Endothelial cell of umbilical vein (primary cell): Measurements from ENCODE around the gene GRIN2D. TPM values are rescaled to one million over a fixed set of nuclear protein-coding genes. Genes with fewer than 3 reads are reported as not detected.

Experiments used
- BruUV-seq: library from RNA; stranded (reverse); fragments of 400-500 nt; replicated peaks from 2 replicates; lab custom pipeline; 2021; lab: Mats Ljungman, UMichigan
- CTCF ChIA-PET: fragments of 300-600, 350-600 bp; sonication (Branson Sonifier 250); formaldehyde crosslinking; loops from one replicate; lab custom pipeline; 2021; ENCODE audit warnings: antibody characterized with exemption, inconsistent platforms; lab: Charles Lee
- POLR2A ChIA-PET: fragments of 300-600, 350-600 bp; sonication (Branson Sonifier 250); formaldehyde crosslinking; loops from one replicate; lab custom pipeline; 2021; ENCODE audit warnings: antibody characterized with exemption, inconsistent platforms; lab: Charles Lee
- DNase-seq: peaks from one replicate; pipeline ENCODE4 v3.0.0-alpha.2; 2011; ENCODE audit warnings: low read depth, low spot score
- FAIRE-seq: peaks from 2 replicates; lab custom pipeline; 2011; peaks lifted over from hg19 to GRCh38; lab: Jason Lieb, UNC
- H2AFZ ChIP-seq: 2 replicates; pipeline ENCODE4 v1.6.0; 2012; ENCODE audit warnings: low read depth, low read length, control low read depth, inconsistent platforms
- H3K27ac ChIP-seq: 2 replicates; pipeline ENCODE4 v1.5.1; 2011; ENCODE audit warnings: low read depth, mild to moderate bottlenecking, control low read depth, low read length, moderate library complexity; ENCODE audit not compliant: insufficient read depth
- H3K27me3 ChIP-seq, 2 experiments: 2 replicates each; pipeline versions ENCODE4 v1.6.0 to v1.6.1; 2011; ENCODE audit warnings: low read length in 2 of 2, mixed read lengths in 1 of 2; ENCODE audit not compliant: control insufficient read depth in 2 of 2, insufficient read depth in 2 of 2
- H3K36me3 ChIP-seq, 2 experiments: 2 replicates in 1 of 2; 3 replicates in 1 of 2; pipeline ENCODE4 v1.5.1; 2011; ENCODE audit warnings: low read length in 2 of 2, mild to moderate bottlenecking in 1 of 2, moderate library complexity in 1 of 2; ENCODE audit not compliant: control insufficient read depth in 2 of 2, insufficient read depth in 2 of 2; ENCODE audit errors: extremely low read depth in 1 of 2
- H3K4me1 ChIP-seq: 3 replicates; pipeline ENCODE4 v1.5.1; 2011; ENCODE audit warnings: mild to moderate bottlenecking, low read length; ENCODE audit not compliant: control insufficient read depth, insufficient read depth; ENCODE audit errors: extremely low read depth
- H3K4me2 ChIP-seq: 2 replicates; pipeline ENCODE4 v1.6.1; 2011; ENCODE audit warnings: low read length, control low read depth, mixed read lengths; ENCODE audit not compliant: insufficient read depth
- H3K4me3 ChIP-seq, 3 experiments: fragments of 200-600 bp in 1 of 3; sonication (generic), shearing (Covaris generic) in 1 of 3; replicated peaks in 1 of 3; 2 replicates each; pipeline ENCODE4 v1.5.1; 2011 to 2016; ENCODE audit warnings: control low read depth in 3 of 3, low read length in 3 of 3, mild to moderate bottlenecking in 2 of 3, inconsistent platforms in 1 of 3, low read depth in 1 of 3, moderate library complexity in 1 of 3; ENCODE audit not compliant: insufficient read depth in 1 of 3
- H3K79me2 ChIP-seq: 2 replicates; pipeline ENCODE4 v1.6.0; 2012; ENCODE audit warnings: low read length, inconsistent platforms; ENCODE audit not compliant: control insufficient read depth, insufficient read depth
- H3K9ac ChIP-seq: replicated peaks from 2 replicates; pipeline ENCODE3; 2011; ENCODE audit warnings: low read length, control low read depth; ENCODE audit not compliant: insufficient read depth; ENCODE audit errors: extremely low read depth
- H3K9me1 ChIP-seq: replicated peaks from 3 replicates; pipeline ENCODE4 v1.6.0; 2011; ENCODE audit warnings: mild to moderate bottlenecking, low read length; ENCODE audit not compliant: control insufficient read depth, insufficient read depth; ENCODE audit errors: extremely low read depth
- H3K9me3 ChIP-seq: replicated peaks from 2 replicates; pipeline ENCODE4 v1.5.1; 2012; ENCODE audit warnings: low read length, inconsistent platforms; ENCODE audit not compliant: control insufficient read depth, insufficient read depth
- H4K20me1 ChIP-seq: replicated peaks from 2 replicates; pipeline ENCODE3; 2011; ENCODE audit warnings: mild to moderate bottlenecking, low read length; ENCODE audit not compliant: control insufficient read depth, insufficient read depth; ENCODE audit errors: extremely low read depth
- EZH2 ChIP-seq: IDR thresholded peaks from 2 replicates; pipeline ENCODE4 v1.6.1; 2012; ENCODE audit warnings: borderline replicate concordance, low read depth, mild to moderate bottlenecking, moderate library complexity, low read length, inconsistent platforms; ENCODE audit not compliant: severe bottlenecking
- FOS ChIP-seq: IDR thresholded peaks from 2 replicates; pipeline ENCODE4 v1.6.1; 2011; ENCODE audit warnings: mild to moderate bottlenecking, low read length, moderate library complexity, borderline replicate concordance; ENCODE audit not compliant: insufficient read depth
- GATA2 ChIP-seq: IDR thresholded peaks from 2 replicates; pipeline ENCODE4 v1.7.0; 2011; ENCODE audit warnings: low read depth, mild to moderate bottlenecking, moderate library complexity, mixed read lengths, low read length; ENCODE audit not compliant: insufficient read length, insufficient read depth
- JUN ChIP-seq: IDR thresholded peaks from 2 replicates; pipeline ENCODE4 v1.6.1; 2011; ENCODE audit warnings: borderline replicate concordance, low read depth; ENCODE audit not compliant: insufficient read length, insufficient read depth
- MAX ChIP-seq: IDR thresholded peaks from 2 replicates; pipeline ENCODE4 v1.6.1; 2011; ENCODE audit not compliant: insufficient read depth, insufficient read length
- MYC ChIP-seq: IDR thresholded peaks from one replicate; pipeline ENCODE4 v1.6.1; 2011; ENCODE audit warnings: mild to moderate bottlenecking, low read depth, low read length
- POLR2A ChIP-seq: IDR thresholded peaks from 2 replicates; pipeline ENCODE4 v1.6.1; 2012; ENCODE audit warnings: low read depth, mild to moderate bottlenecking, control low read depth, low read length
- POLR2AphosphoS5 ChIP-seq: IDR thresholded peaks from 2 replicates; pipeline ENCODE4 v1.6.1; 2012; ENCODE audit warnings: low read depth, mild to moderate bottlenecking, control low read depth, low read length, moderate library complexity; ENCODE audit not compliant: insufficient read depth
- dilution Hi-C: fragments of 300-500 bp; cut with MboI; formaldehyde crosslinking; loops from one replicate; pipeline ENCODE4 v1.15.0; 2019; ENCODE audit warnings: low sequenced_read_pairs; ENCODE audit not compliant: extremely low pct_ligation_motif_present
- intact Hi-C: fragments of 100-400 bp; cut with micrococcal nuclease; formaldehyde crosslinking; loops from one replicate; pipeline ENCODE4 v1.10.0; 2022
- polyA plus RNA-seq, 4 experiments: library from polyadenylated mRNA; depleted of rRNA in 3 of 4; stranded (reverse) in 3 of 4; unstranded in 1 of 4; fragments of >200 nt; gene quantifications; 2 replicates each; pipeline versions ENCODE4 v1.2.1 to v1.2.3, GENCODE V29; 2011 to 2012; ENCODE audit warnings: missing spikeins in 1 of 4
- total RNA-seq: library from RNA; stranded (reverse); gene quantifications from 2 replicates; pipeline ENCODE4 v1.2.3, GENCODE V29; 2021
- TF ChIP-seq, protein P1 (sequence below), 2 donors: IDR thresholded peaks; 1 replicate in 1 of 2; 2 replicates in 1 of 2; pipeline ENCODE4 v1.5.1; 2011; ENCODE audit warnings: low read length in 2 of 2, mild to moderate bottlenecking in 2 of 2, moderate library complexity in 2 of 2, control low read depth in 1 of 2, inconsistent platforms in 1 of 2, low read depth in 1 of 2; ENCODE audit not compliant: insufficient read depth in 1 of 2; ENCODE audit errors: extremely low read depth in 1 of 2

Gene GRIN2D
- total and polyA plus RNA-seq, 2 donors (not counting 3 experiments of a cell fraction or from before 2014, with no cell fraction given): 0.59 to 2.1 TPM

- dilution Hi-C loops: no loop called here
- Histone ChIP-seq H2AFZ (peak overlapping the region; percentile 72), H3K4me3 (peak overlapping the region in 1 of 3 experiments; percentile 11), H3K4me1 (peaks cover 10% of the 10 kb centered on the region), H3K9ac (no peak overlapping the region), H3K9me3 (no peaks in the 10 kb centered on the region), H3K79me2 (no peaks in the 10 kb centered on the region), H3K27me3 (peaks cover 10 to 12% of the 10 kb centered on the region in 2 experiments), H4K20me1 (no peaks in the 10 kb centered on the region), H3K4me2 (peak overlapping the region; percentile 48), H3K36me3 (no peaks in the 10 kb centered on the region), H3K27ac (no peak overlapping the region), H3K9me1 (no peaks in the 10 kb centered on the region)
- DNase-seq (peak; percentile 75), FAIRE-seq (peak; percentile 78)
- no TSS peak for BruUV-seq
- intact Hi-C loops: no loop called here
- POLR2A ChIA-PET: interaction anchor here (0.7 to 0.9 kb wide), 2 partner anchors 36 to 46 kb away, joined by 4 to 5 read pairs; partner anchors contain the start of genes SYNGR4 and TMEM143
- CTCF ChIA-PET: interaction anchor here (0.7 to 3.1 kb wide), 3 partner anchors 9 to 45 kb away, joined by 3 to 22 read pairs (median 8); partner anchors contain the start of gene KDELR1
- TF ChIP-seq POLR2A (peak; percentile 55), MYC (no peak), EZH2 (no peak), MAX (no peak)
These were observed 6.7 kb downstream of the GRIN2D start for GRCh38 chr19:48400018-48400742.

GRCh38 chr19:48401287-48401686 lies 7.8 kb downstream of the GRIN2D start:
- POLR2A ChIA-PET: interaction anchor here (0.6 kb wide), 1 partner anchor 86 kb away, joined by 3 read pairs; no protein-coding TSS in a partner anchor
- CTCF ChIA-PET: interaction anchor here (0.7 to 3.1 kb wide), 3 partner anchors 10 to 44 kb away, joined by 3 to 22 read pairs (median 3); partner anchors contain the start of gene KDELR1
- dilution Hi-C loops: no loop called here

More at GRCh38 chr19:48401287-48401686, 7.8 kb downstream of the GRIN2D start:
- Histone ChIP-seq H3K9me1 (no peaks in the 10 kb centered on the region), H3K27me3 (peaks cover 0 to 4% of the 10 kb centered on the region in 2 experiments), H3K4me3 (no peak overlapping the region), H3K4me1 (peaks cover 10% of the 10 kb centered on the region), H3K27ac (no peak overlapping the region), H2AFZ (no peak overlapping the region), H3K9me3 (no peaks in the 10 kb centered on the region), H3K9ac (no peak overlapping the region), H4K20me1 (no peaks in the 10 kb centered on the region), H3K79me2 (no peaks in the 10 kb centered on the region), H3K36me3 (no peaks in the 10 kb centered on the region), H3K4me2 (no peak overlapping the region)
- no TSS peak for BruUV-seq
- FAIRE-seq: no peak
- intact Hi-C loops: no loop called here
- no peak for TF ChIP-seq FOS
- no peak for TF ChIP-seq MAX
- no peak for TF ChIP-seq GATA2
- TF ChIP-seq, protein P1, sequence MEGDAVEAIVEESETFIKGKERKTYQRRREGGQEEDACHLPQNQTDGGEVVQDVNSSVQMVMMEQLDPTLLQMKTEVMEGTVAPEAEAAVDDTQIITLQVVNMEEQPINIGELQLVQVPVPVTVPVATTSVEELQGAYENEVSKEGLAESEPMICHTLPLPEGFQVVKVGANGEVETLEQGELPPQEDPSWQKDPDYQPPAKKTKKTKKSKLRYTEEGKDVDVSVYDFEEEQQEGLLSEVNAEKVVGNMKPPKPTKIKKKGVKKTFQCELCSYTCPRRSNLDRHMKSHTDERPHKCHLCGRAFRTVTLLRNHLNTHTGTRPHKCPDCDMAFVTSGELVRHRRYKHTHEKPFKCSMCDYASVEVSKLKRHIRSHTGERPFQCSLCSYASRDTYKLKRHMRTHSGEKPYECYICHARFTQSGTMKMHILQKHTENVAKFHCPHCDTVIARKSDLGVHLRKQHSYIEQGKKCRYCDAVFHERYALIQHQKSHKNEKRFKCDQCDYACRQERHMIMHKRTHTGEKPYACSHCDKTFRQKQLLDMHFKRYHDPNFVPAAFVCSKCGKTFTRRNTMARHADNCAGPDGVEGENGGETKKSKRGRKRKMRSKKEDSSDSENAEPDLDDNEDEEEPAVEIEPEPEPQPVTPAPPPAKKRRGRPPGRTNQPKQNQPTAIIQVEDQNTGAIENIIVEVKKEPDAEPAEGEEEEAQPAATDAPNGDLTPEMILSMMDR (IDR thresholded peaks at IDR 0.05; ENCODE audit: extremely low read depth in 1 of 2, insufficient read depth in 1 of 2, low read depth in 1 of 2, low read length in 2 of 2): no peak
- no peak for TF ChIP-seq JUN
- TF ChIP-seq POLR2A: no peak
- no peak for TF ChIP-seq EZH2
- no peak for TF ChIP-seq MYC
- TF ChIP-seq POLR2AphosphoS5: no peak
- DNase-seq: no peak
